GM12891 (cell line): ENCODE data around the gene RIN3.

Experiments
- DNase-seq: peaks from one replicate; pipeline ENCODE4 v3.0.0; 2011; ENCODE audit warnings: low spot score; ENCODE audit not compliant: insufficient read length
- FAIRE-seq: peaks from 2 replicates; lab custom pipeline; 2011; peaks lifted over from hg19 to GRCh38; lab: Jason Lieb, UNC
- PAX5 ChIP-seq: IDR thresholded peaks from 2 replicates; pipeline ENCODE4 v1.6.1; 2011; ENCODE audit warnings: low read length, moderate library complexity, mild to moderate bottlenecking; ENCODE audit not compliant: insufficient read depth, severe bottlenecking
- POLR2A ChIP-seq: IDR thresholded peaks from 2 replicates; pipeline ENCODE4 v1.6.1; 2011; ENCODE audit warnings: low read depth, low read length, control low read depth
- POLR2AphosphoS5 ChIP-seq: IDR thresholded peaks from 2 replicates; pipeline ENCODE4 v1.6.1; 2011; ENCODE audit warnings: low read depth, low read length, control low read depth
- POU2F2 ChIP-seq: IDR thresholded peaks from 2 replicates; pipeline ENCODE4 v1.6.1; 2011; ENCODE audit warnings: low read depth, mild to moderate bottlenecking, control low read depth, low read length, moderate library complexity
- SPI1 ChIP-seq: IDR thresholded peaks from 2 replicates; pipeline ENCODE4 v1.6.1; 2011; ENCODE audit warnings: low read depth, low read length, control low read depth
- TAF1 ChIP-seq: IDR thresholded peaks from 2 replicates; pipeline ENCODE4 v1.6.1; 2011; ENCODE audit warnings: low read depth, low read length, control low read depth

Gene RIN3

GRCh38 chr14:92651106-92651757 is 137.7 kb downstream of the RIN3 start:
- TF ChIP-seq POLR2AphosphoS5 (no peak), POLR2A (no peak), SPI1 (peak; percentile 54; the same call in 1 of the 2 replicates), TAF1 (no peak), POU2F2 (peak; percentile 13; the same call in 1 of the 2 replicates)
- FAIRE-seq, result peak; percentile 98
- DNase-seq, result peak; percentile 75

- FAIRE-seq (peak; percentile 13), DNase-seq (no peak)
Measured at GRCh38 chr14:92651758-92652406, 138.3 kb downstream of the RIN3 start.

DNA sequence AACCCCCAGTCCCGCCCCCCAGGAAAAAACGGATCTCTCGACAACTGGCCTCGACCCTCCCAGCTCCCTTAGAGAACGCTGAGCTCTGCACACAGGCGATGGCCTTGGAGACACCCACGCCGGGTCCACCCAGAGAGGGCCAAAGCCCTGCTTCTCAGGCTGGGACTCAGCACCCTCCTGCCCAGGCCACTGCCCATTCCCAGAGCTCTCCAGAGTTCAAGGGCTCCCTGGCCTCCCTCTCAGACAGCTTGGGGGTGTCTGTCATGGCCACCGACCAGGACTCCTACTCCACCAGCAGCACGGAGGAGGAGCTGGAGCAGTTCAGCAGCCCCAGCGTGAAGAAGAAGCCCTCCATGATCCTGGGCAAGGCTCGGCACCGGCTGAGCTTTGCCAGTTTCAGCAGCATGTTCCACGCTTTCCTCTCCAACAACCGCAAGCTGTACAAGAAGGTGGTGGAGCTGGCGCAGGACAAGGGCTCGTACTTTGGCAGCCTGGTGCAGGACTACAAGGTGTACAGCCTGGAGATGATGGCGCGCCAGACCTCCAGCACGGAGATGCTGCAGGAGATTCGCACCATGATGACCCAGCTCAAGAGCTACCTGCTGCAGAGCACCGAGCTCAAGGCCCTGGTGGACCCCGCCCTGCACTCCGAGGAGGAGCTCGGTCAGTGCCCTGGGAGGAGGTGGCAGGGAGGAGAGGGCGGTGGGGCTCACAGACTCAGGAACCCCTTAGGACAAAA is 139.0 kb downstream of the RIN3 start:
- peak; percentile 90 for FAIRE-seq
- no peak for DNase-seq
- TF ChIP-seq PAX5 (no peak), POLR2A (peak; percentile 22; the same call in 1 of the 2 replicates)

More at GRCh38 chr14:92651758-92652406, 138.3 kb downstream of the RIN3 start:
- no peak for TF ChIP-seq POLR2A
- TF ChIP-seq SPI1, result peak; percentile 7; the same call in 1 of the 2 replicates

DNA sequence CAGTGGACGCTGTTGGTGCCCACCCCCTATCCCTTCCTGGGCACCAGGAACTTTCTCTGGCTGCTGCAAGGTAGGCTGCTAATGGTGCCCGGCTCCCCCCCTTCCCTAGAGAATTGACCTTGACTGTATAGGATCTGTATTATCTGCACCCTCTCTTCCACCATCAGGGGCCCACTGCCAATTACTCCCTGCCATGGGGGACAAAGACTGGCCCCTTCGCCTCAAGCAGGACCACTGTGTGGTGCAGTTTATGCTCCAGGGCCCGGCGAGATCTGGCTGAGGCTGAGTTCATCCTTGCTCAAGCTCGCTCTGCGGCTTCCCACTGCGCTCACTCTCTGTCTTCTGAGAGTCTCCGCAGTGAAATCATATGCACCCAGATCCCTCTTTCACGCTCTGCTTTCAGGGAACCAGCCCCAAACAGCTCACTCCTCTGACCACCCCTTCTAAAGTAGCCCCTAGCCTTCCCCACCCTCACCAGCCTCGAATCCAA is 139.6 kb downstream of the RIN3 start:
- peak; percentile 81 for FAIRE-seq
- no peak for DNase-seq
- TF ChIP-seq SPI1 (no peak), POU2F2 (no peak), POLR2A (no peak), TAF1 (no peak; the same call in 1 of the 2 replicates), PAX5 (no peak), POLR2AphosphoS5 (no peak)

GRCh38 chr14:92654239-92654901 is 140.8 kb downstream of the RIN3 start:
- TF ChIP-seq TAF1 (no peak), SPI1 (no peak), POLR2AphosphoS5 (no peak), PAX5 (no peak), POLR2A (no peak), POU2F2 (no peak)
- FAIRE-seq, result peak; percentile 41

DNA sequence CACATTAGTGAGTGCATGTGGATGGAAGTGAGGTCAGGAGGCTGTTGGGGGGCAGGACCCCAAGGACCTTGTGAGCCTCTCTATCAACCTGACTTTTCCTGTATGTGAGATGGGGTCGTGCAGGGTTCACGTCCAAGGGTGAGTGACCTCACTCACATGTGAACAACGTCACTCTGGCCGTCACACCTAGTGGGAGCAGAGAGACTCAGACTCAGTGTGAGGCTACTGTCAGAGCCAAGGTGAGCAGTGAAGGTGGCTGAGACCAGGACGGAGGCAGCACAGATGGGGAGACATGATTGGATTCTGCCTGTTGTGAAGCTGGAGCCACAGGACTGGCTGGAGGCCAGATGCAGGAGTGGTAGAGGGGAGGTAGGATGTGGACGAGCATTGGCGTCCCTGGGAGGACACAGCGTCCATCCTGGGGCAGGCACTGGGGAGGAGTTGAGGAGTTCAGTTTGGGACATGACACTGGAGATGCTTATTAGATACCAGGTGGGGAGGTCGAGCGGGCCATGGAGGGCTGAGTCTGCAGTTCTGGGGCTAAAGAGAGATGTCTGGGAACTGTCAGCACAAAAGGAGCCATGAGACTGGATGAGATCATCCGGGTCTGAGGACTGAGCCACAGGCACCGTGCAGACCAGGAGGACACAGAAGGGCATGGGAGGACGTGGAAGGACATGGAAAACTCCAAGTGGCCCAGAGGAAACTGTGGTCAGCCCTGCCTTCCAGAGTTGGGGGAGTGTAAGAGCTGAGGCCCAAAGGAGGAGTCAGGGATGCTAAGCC is 142.0 kb downstream of the RIN3 start:
- no peak for TF ChIP-seq SPI1
- DNase-seq, result no peak
- peak; percentile 77 for FAIRE-seq

More at GRCh38 chr14:92654239-92654901, 140.8 kb downstream of the RIN3 start:
- no peak for DNase-seq

GRCh38 chr14:92656306-92657081 is 142.9 kb downstream of the RIN3 start:
- DNase-seq, result no peak
- FAIRE-seq, result peak; percentile 28
- TF ChIP-seq POU2F2 (no peak), SPI1 (no peak), TAF1 (no peak), POLR2AphosphoS5 (no peak), PAX5 (no peak), POLR2A (no peak)

DNA sequence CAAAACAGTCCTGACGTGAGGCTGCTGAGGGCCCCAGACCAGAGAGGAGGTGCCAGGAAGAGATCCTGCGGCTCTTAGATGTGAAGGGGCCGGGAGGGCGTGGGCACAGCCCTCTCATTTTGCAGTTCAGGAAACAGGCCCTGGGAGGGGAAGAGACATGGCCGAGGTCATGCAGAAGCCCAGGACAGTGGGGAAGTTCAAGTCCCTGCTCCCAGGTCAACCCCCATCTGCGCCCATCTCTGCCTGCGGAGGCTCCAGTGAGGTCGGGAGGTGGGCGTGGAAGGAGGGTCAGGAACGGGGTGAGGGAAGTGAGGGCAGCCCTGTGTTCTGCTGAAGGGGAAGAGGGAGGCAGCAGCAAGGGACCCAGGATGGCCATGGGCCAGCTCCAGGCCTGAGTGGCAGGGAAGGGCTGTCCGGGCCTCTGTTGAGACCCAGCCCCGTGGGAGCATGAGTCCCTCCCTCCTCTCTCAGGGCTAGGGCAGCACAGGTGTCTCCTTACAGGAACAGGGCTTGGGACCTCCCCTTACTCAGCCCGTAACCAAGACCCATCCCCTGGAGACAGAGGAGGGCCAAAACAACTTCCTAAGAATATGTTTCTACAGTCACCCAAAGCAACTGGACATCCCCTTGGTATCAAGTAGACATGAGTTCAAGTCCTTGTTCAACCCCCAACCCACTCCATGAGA is 144.0 kb downstream of the RIN3 start:
- TF ChIP-seq PAX5, result no peak
- TF ChIP-seq TAF1, result no peak
- no peak for TF ChIP-seq POLR2A
- TF ChIP-seq POLR2AphosphoS5, result no peak
- no peak for TF ChIP-seq POU2F2
- TF ChIP-seq SPI1, result no peak
- no peak for DNase-seq
- no peak for FAIRE-seq
